Osteocyte (in vitro differentiated cells): ENCODE results near the gene YPEL4. TPM values are rescaled to one million over a fixed set of nuclear protein-coding genes. Genes with fewer than 3 reads are reported as not detected.

ENCODE experiments used
- DNase-seq: peaks from one replicate; pipeline ENCODE4 v3.0.0; 2021; ENCODE audit warnings: mixed read lengths; ENCODE audit not compliant: unreplicated experiment; ENCODE audit errors: extremely low spot score
- H3K27ac Mint-ChIP-seq: one replicate; pipeline ENCODE4 v1.8.0; 2021; ENCODE audit warnings: mild to moderate bottlenecking, mixed read lengths; ENCODE audit not compliant: unreplicated experiment
- H3K27me3 Mint-ChIP-seq: one replicate; pipeline ENCODE4 v1.8.0; 2021; ENCODE audit warnings: mixed read lengths; ENCODE audit not compliant: unreplicated experiment
- H3K36me3 Mint-ChIP-seq: one replicate; pipeline ENCODE4 v1.8.0; 2021; ENCODE audit warnings: mixed read lengths; ENCODE audit not compliant: unreplicated experiment
- H3K4me1 Mint-ChIP-seq: one replicate; pipeline ENCODE4 v1.8.0; 2021; ENCODE audit warnings: mixed read lengths; ENCODE audit not compliant: unreplicated experiment
- H3K4me3 Mint-ChIP-seq: one replicate; pipeline ENCODE4 v1.8.0; 2021; ENCODE audit warnings: mild to moderate bottlenecking, moderate library complexity, mixed read lengths; ENCODE audit not compliant: unreplicated experiment
- H3K9me3 Mint-ChIP-seq: one replicate; pipeline ENCODE4 v1.8.0; 2021; ENCODE audit warnings: mixed read lengths; ENCODE audit not compliant: unreplicated experiment
- total RNA-seq: library from RNA; stranded (reverse); gene quantifications from 2 replicates; pipeline ENCODE4 v1.2.1, GENCODE V29; 2021
- TF ChIP-seq, protein P1 (sequence below): fragments of 200-600 bp; sonication (generic); IDR thresholded peaks from 2 replicates; pipeline ENCODE4 v1.5.0; 2021; ENCODE audit warnings: antibody characterized with exemption, mild to moderate bottlenecking, moderate library complexity

YPEL4 gene
- total RNA-seq, 1 donor from 2014 or later, result 0.35 TPM

DNA sequence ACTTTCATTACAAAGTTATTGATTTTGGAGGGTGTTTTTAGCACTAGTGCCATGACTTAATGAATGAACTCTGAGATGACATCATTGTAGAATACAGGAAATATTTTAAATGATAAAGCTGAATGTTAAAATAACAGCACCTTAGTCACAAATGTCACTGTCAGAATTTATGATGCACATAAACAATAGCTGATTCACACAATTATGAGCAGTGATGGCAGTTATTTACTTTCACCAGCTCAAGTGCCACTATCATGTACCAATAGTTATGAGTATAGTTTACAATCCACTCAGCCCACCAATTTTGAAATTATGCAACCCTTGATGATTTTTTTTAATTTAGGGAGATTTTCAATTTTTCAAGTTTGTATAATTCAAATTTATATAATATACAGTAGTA is 29.2 kb downstream of the YPEL4 start:
- no peak overlapping the region for H3K4me3 Mint-ChIP-seq
- H3K27ac Mint-ChIP-seq, result no peak overlapping the region
- H3K9me3 Mint-ChIP-seq, result peaks cover 4% of the 10 kb centered on the region
- TF ChIP-seq, protein P1, sequence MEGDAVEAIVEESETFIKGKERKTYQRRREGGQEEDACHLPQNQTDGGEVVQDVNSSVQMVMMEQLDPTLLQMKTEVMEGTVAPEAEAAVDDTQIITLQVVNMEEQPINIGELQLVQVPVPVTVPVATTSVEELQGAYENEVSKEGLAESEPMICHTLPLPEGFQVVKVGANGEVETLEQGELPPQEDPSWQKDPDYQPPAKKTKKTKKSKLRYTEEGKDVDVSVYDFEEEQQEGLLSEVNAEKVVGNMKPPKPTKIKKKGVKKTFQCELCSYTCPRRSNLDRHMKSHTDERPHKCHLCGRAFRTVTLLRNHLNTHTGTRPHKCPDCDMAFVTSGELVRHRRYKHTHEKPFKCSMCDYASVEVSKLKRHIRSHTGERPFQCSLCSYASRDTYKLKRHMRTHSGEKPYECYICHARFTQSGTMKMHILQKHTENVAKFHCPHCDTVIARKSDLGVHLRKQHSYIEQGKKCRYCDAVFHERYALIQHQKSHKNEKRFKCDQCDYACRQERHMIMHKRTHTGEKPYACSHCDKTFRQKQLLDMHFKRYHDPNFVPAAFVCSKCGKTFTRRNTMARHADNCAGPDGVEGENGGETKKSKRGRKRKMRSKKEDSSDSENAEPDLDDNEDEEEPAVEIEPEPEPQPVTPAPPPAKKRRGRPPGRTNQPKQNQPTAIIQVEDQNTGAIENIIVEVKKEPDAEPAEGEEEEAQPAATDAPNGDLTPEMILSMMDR, result no peak
- H3K27me3 Mint-ChIP-seq, result peaks cover 20% of the 10 kb centered on the region
- DNase-seq, result no peak
- H3K4me1 Mint-ChIP-seq, result no peaks in the 10 kb centered on the region
- H3K36me3 Mint-ChIP-seq, result no peaks in the 10 kb centered on the region

DNA sequence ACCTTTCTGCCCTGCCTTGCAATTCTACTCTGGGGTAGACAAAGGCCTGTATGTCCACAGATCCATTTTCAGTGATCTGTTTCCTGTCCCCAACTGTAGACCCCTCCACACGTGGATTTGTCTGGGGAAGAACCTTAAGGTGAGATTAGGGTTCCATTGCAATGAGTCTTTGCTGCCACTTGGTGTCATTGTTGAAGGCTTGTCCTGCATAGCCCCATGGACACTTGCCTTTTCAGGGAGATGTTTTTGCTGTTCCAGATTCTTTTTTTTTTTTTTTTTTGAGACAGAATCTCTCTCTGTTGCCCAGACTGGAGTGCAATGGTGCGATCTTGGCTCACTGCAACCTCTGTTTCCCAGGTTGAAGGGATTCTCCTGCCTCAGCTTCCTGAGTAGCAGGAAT is 30.4 kb downstream of the YPEL4 start:
- Mint-ChIP-seq H3K27ac (no peak overlapping the region), H3K27me3 (peaks cover 29% of the 10 kb centered on the region), H3K4me1 (no peaks in the 10 kb centered on the region), H3K36me3 (no peaks in the 10 kb centered on the region), H3K4me3 (no peak overlapping the region), H3K9me3 (peaks cover 4% of the 10 kb centered on the region)
- DNase-seq, result no peak
- TF ChIP-seq, protein P1, result no peak

DNA sequence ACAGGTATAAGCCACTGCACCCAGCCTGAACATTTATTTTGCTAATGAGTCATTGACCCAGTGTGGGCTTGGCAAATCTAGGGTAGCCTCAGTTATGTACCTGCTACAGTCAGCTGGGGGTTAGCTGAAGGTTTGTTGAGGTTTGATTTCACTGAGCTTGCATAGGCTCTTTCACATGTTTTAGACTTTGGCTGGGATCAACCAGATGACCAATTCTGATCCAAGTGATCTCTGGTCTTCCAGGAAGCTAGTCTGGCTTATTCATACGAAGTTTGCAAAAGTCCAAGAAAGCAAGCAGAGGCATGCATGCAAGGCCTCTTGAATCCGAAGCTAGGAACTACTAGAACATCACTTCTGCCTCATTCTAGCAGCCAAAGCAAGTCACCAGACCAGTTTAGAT is 31.3 kb downstream of the YPEL4 start:
- Mint-ChIP-seq H3K9me3 (peaks cover 4% of the 10 kb centered on the region), H3K27me3 (peaks cover 33% of the 10 kb centered on the region), H3K27ac (no peak overlapping the region), H3K4me1 (no peaks in the 10 kb centered on the region), H3K36me3 (no peaks in the 10 kb centered on the region), H3K4me3 (no peak overlapping the region)
- DNase-seq, result no peak
- TF ChIP-seq, protein P1, result no peak

DNA sequence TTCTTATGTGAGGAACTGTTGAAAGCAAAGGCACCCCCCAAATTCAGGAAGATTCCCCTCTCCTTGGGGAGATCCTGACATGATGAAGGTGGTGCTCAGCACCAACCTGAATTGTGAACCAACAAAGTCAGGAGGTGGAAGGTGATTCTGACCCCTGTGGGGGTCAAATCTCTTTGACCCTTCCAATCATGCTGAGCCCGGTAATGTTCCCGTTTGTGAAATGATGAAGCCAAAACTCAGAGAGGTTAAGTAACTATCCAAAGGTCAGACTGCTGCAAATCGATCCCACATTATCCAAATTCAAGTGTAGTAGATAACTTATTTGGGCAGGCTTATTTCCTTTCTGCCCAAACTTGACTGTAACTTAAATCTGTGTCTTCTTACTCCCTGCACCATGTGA is 33.1 kb downstream of the YPEL4 start:
- no peaks in the 10 kb centered on the region for H3K4me1 Mint-ChIP-seq
- H3K27me3 Mint-ChIP-seq, result peaks cover 27% of the 10 kb centered on the region
- TF ChIP-seq, protein P1, result no peak
- H3K9me3 Mint-ChIP-seq, result peaks cover 4% of the 10 kb centered on the region
- H3K27ac Mint-ChIP-seq, result no peak overlapping the region
- H3K36me3 Mint-ChIP-seq, result no peaks in the 10 kb centered on the region
- no peak for DNase-seq
- no peak overlapping the region for H3K4me3 Mint-ChIP-seq

DNA sequence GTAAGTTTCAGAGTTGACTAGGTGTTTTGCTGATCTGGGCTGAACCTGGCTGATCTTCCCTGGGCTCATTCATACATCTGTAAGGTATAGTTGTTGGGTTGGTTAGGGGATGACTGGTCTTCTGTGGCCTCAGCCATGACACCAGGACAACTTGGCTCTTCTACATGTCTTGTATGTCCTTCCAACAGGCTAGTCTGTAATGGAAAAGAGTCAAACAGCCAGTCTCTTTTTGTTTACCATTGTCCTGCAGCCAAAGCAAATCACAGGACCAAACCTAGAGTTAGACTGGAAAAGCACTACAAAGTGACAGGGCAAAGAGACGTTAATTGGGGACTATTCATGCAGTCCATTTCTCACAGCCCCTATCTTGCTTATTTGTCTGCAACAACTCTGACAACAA is 34.4 kb downstream of the YPEL4 start:
- peaks cover 35% of the 10 kb centered on the region for H3K27me3 Mint-ChIP-seq
- H3K4me1 Mint-ChIP-seq, result no peaks in the 10 kb centered on the region
- no peak overlapping the region for H3K27ac Mint-ChIP-seq
- TF ChIP-seq, protein P1, result no peak
- no peaks in the 10 kb centered on the region for H3K36me3 Mint-ChIP-seq
- H3K9me3 Mint-ChIP-seq, result peaks cover under 1% of the 10 kb centered on the region
- DNase-seq, result no peak
- H3K4me3 Mint-ChIP-seq, result no peak overlapping the region
